C4-2B (cell line): ENCODE data around the gene EMILIN2.

Experiments used
- ZFX ChIP-seq: fragments of 450-650 bp; IDR thresholded peaks from 2 replicates; pipeline ENCODE4 v1.6.1; 2017
- TF ChIP-seq, protein P1 (sequence below): fragments of 450-650 bp; conservative IDR thresholded peaks from 2 replicates; pipeline ENCODE4 v1.5.1; 2017; ENCODE audit warnings: mild to moderate bottlenecking

- TF ChIP-seq, protein P1, sequence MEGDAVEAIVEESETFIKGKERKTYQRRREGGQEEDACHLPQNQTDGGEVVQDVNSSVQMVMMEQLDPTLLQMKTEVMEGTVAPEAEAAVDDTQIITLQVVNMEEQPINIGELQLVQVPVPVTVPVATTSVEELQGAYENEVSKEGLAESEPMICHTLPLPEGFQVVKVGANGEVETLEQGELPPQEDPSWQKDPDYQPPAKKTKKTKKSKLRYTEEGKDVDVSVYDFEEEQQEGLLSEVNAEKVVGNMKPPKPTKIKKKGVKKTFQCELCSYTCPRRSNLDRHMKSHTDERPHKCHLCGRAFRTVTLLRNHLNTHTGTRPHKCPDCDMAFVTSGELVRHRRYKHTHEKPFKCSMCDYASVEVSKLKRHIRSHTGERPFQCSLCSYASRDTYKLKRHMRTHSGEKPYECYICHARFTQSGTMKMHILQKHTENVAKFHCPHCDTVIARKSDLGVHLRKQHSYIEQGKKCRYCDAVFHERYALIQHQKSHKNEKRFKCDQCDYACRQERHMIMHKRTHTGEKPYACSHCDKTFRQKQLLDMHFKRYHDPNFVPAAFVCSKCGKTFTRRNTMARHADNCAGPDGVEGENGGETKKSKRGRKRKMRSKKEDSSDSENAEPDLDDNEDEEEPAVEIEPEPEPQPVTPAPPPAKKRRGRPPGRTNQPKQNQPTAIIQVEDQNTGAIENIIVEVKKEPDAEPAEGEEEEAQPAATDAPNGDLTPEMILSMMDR = no peak
- TF ChIP-seq ZFX = no peak
These were observed 75.0 kb downstream of the EMILIN2 start for GRCh38 chr18:2921778-2922177.
